Sigmoid colon (tissue), 7 donors: ENCODE results near the gene ADGRG3. TPM values are rescaled to one million over a fixed set of nuclear protein-coding genes. Genes with fewer than 3 reads are reported as not detected.

Experiments used
- DNase-seq: peaks from one replicate; pipeline ENCODE4 v3.0.0-alpha.2; 2019
- H3K27ac ChIP-seq, 4 donors: fragments of 200-600 bp; sonication (generic); one replicate each; pipeline ENCODE4 v1.5.1; 2016 to 2019; ENCODE audit warnings: mild to moderate bottlenecking in 1 of 4
- H3K27me3 ChIP-seq, 3 donors: fragments of 200-600 bp; sonication (generic); one replicate each; pipeline ENCODE4 v1.5.1; 2019; ENCODE audit warnings: mild to moderate bottlenecking in 1 of 3
- H3K36me3 ChIP-seq, 4 donors: fragments of 200-600 bp; sonication (generic); one replicate each; pipeline ENCODE4 v1.5.1; 2016 to 2019
- H3K4me1 ChIP-seq, 4 donors: fragments of 200-600 bp; sonication (generic); one replicate each; pipeline ENCODE4 v1.5.1; 2017 to 2019
- H3K4me3 ChIP-seq, 4 donors: fragments of 200-600 bp; sonication (generic); one replicate each; pipeline ENCODE4 v1.5.1; 2017 to 2019; ENCODE audit warnings: mild to moderate bottlenecking in 2 of 4, moderate library complexity in 1 of 4
- H3K9me3 ChIP-seq, 4 donors: fragments of 200-600 bp in 3 of 4; sonication (generic) in 3 of 4; one replicate each; pipeline versions ENCODE4 v1.5.1 to v1.6.1; 2013 to 2019
- CTCF ChIP-seq, 4 experiments: fragments of 450-650 bp in 3 of 4; fragments of 200-600 bp in 1 of 4; IDR thresholded peaks; one replicate each; pipeline ENCODE4 v1.5.1; 2016 to 2019; ENCODE audit warnings: antibody characterized with exemption in 4 of 4, mild to moderate bottlenecking in 3 of 4, moderate library complexity in 2 of 4
- EP300 ChIP-seq, 4 donors: sonication (generic); formaldehyde crosslinking; IDR thresholded peaks; one replicate each; pipeline ENCODE4 v1.6.1; 2017; ENCODE audit warnings: antibody characterized with exemption in 4 of 4
- POLR2A ChIP-seq, 2 donors: fragments of 450-650 bp; IDR thresholded peaks; one replicate each; pipeline ENCODE4 v1.6.1; 2016; ENCODE audit warnings: antibody characterized with exemption in 2 of 2, mild to moderate bottlenecking in 2 of 2, moderate library complexity in 2 of 2
- POLR2AphosphoS5 ChIP-seq, 4 donors: sonication (generic); formaldehyde crosslinking; IDR thresholded peaks; one replicate each; pipeline ENCODE4 v1.6.1; 2017; ENCODE audit warnings: antibody characterized with exemption in 4 of 4
- WGBS, 2 donors: extraction: QIAGEN DNeasy Blood & Tissue Kit; methylation state at CpG; one replicate each; pipeline ENCODE4 v1.1.7; 2013; 5-methylcytosine and 5-hydroxymethylcytosine counted together
- intact Hi-C: fragments of 100-400 bp; cut with DNase I; formaldehyde crosslinking; loops from one replicate; pipeline ENCODE4 v1.15.1; 2023
- polyA plus RNA-seq, 3 donors: library from polyadenylated mRNA; stranded (reverse); fragments of 200-250 nt; gene quantifications; one replicate each; pipeline ENCODE4 v1.2.3, GENCODE V29; 2013
- total RNA-seq, 4 donors: library from RNA; depleted of rRNA; stranded (reverse); fragments of >200 nt; gene quantifications; one replicate each; pipeline ENCODE4 v1.1.0, GENCODE V29; 2016
- donor health status: healthy with polysubstance abuse.
- donor health status: Bipolar disorder and iron deficiency.
- donor health status: healthy.

The ADGRG3 gene
- total and polyA plus RNA-seq, 7 donors = 0.69 to 6.6 (median 3.6) TPM

- intact Hi-C loops = no loop called here
- Histone ChIP-seq H3K9me3 (no peaks in the 10 kb centered on the region), H3K4me1 (peaks cover 0 to 16% (median 11%) of the 10 kb centered on the region in 4 donors), H3K4me3 (no peak overlapping the region), H3K27me3 (peaks cover 7 to 77% (median 25%) of the 10 kb centered on the region in 3 donors), H3K27ac (peak overlapping the region in 1 of 4 donors; percentile 20), H3K36me3 (no peaks in the 10 kb centered on the region)
- DNase-seq = no peak
- TF ChIP-seq POLR2AphosphoS5 (IDR thresholded peaks at IDR 0.05) = no peak
- no peak for TF ChIP-seq POLR2A (IDR thresholded peaks at IDR 0.05)
- TF ChIP-seq EP300 (IDR thresholded peaks at IDR 0.05) = no peak
- TF ChIP-seq CTCF (IDR thresholded peaks at IDR 0.05) = no peak
- WGBS, 2 donors = 78 to 81% methylated on average over 15 of the region's 15 CpGs
Observed at GRCh38 chr16:57632568-57632967, 35.5 kb upstream of the ADGRG3 start.

- Histone ChIP-seq H3K36me3 (no peaks in the 10 kb centered on the region), H3K27me3 (peaks cover 7 to 77% (median 19%) of the 10 kb centered on the region in 3 donors), H3K9me3 (no peaks in the 10 kb centered on the region), H3K4me3 (no peak overlapping the region), H3K4me1 (peaks cover 0 to 9% (median 4%) of the 10 kb centered on the region in 4 donors), H3K27ac (peak overlapping the region in 2 of 4 donors; percentile 18 to 42)
- intact Hi-C loops = no loop called here
- TF ChIP-seq POLR2A (IDR thresholded peaks at IDR 0.05) = no peak
- DNase-seq = no peak
- 89 to 93% methylated on average over 11 of the region's 11 CpGs for WGBS, 2 donors
Observed at GRCh38 chr16:57633383-57634064, 34.6 kb upstream of the ADGRG3 start.

- Histone ChIP-seq H3K4me3 (no peak overlapping the region), H3K9me3 (no peaks in the 10 kb centered on the region), H3K27ac (peak overlapping the region in 2 of 4 donors; percentile 18 to 42), H3K4me1 (peaks cover 0 to 8% (median 3%) of the 10 kb centered on the region in 4 donors), H3K36me3 (no peaks in the 10 kb centered on the region), H3K27me3 (peaks cover 4 to 73% (median 15%) of the 10 kb centered on the region in 3 donors)
- TF ChIP-seq POLR2A (IDR thresholded peaks at IDR 0.05) (no peak), POLR2AphosphoS5 (IDR thresholded peaks at IDR 0.05) (no peak), CTCF (IDR thresholded peaks at IDR 0.05) (no peak), EP300 (IDR thresholded peaks at IDR 0.05) (no peak)
- whole genome bisulfite sequencing, 2 donors = 47 to 59% methylated on average over 4 of the region's 4 CpGs
- no peak for DNase-seq
- intact Hi-C loops = no loop called here
Observed at GRCh38 chr16:57634171-57634570, 33.9 kb upstream of the ADGRG3 start.

- DNase-seq = no peak
- 18 to 66% methylated on average over 16 of the region's 16 CpGs for WGBS, 2 donors
- H3K9me3 ChIP-seq = no peaks in the 10 kb centered on the region
- peaks cover 0 to 60% (median 3%) of the 10 kb centered on the region in 3 donors for H3K27me3 ChIP-seq
- H3K36me3 ChIP-seq = no peaks in the 10 kb centered on the region
- TF ChIP-seq POLR2A (IDR thresholded peaks at IDR 0.05) (no peak), EP300 (IDR thresholded peaks at IDR 0.05) (no peak), POLR2AphosphoS5 (IDR thresholded peaks at IDR 0.05) (no peak), CTCF (IDR thresholded peaks at IDR 0.05) (no peak)
- intact Hi-C loops = no loop called here
- peak overlapping the region in 2 of 4 donors; percentile 7 to 35 for H3K27ac ChIP-seq
- no peak overlapping the region for H3K4me3 ChIP-seq
- peaks cover 0 to 8% (median 3%) of the 10 kb centered on the region in 4 donors for H3K4me1 ChIP-seq
Observed at GRCh38 chr16:57635266-57636097, 32.6 kb upstream of the ADGRG3 start.

GRCh38 chr16:57636184-57636583 lies 31.9 kb upstream of the ADGRG3 start:
- Histone ChIP-seq H3K27ac (peak overlapping the region; percentile 25 to 63 (median 35)), H3K36me3 (no peaks in the 10 kb centered on the region), H3K4me3 (no peak overlapping the region), H3K27me3 (peaks cover 0 to 53% (median 3%) of the 10 kb centered on the region in 3 donors), H3K4me1 (peaks cover 0 to 8% (median 3%) of the 10 kb centered on the region in 4 donors), H3K9me3 (no peaks in the 10 kb centered on the region)
- WGBS, 2 donors = 92 to 94% methylated on average over 5 of the region's 5 CpGs
- TF ChIP-seq EP300 (IDR thresholded peaks at IDR 0.05) (no peak), CTCF (IDR thresholded peaks at IDR 0.05) (no peak), POLR2A (IDR thresholded peaks at IDR 0.05) (no peak), POLR2AphosphoS5 (IDR thresholded peaks at IDR 0.05) (no peak)
- intact Hi-C loops = no loop called here
- DNase-seq = no peak
